OCI-LY1 (cell line): ENCODE measurements around the gene RERE.

ENCODE experiments used
- EZH2 ChIP-seq: fragments of 200-600 bp; sonication (generic), shearing (Covaris generic); IDR thresholded peaks from 2 replicates; pipeline ENCODE4 v1.8.0; 2017; ENCODE audit warnings: borderline replicate concordance, mixed run types, mild to moderate bottlenecking, antibody characterized with exemption, low read length, moderate library complexity, mixed read lengths
- TF ChIP-seq, protein P1 (sequence below): fragments of 200-600 bp; sonication (generic), shearing (Covaris generic); IDR thresholded peaks from 2 replicates; pipeline ENCODE4 v1.5.1; 2017; ENCODE audit warnings: mild to moderate bottlenecking, antibody characterized with exemption, low read length, moderate library complexity, mixed read lengths

DNA sequence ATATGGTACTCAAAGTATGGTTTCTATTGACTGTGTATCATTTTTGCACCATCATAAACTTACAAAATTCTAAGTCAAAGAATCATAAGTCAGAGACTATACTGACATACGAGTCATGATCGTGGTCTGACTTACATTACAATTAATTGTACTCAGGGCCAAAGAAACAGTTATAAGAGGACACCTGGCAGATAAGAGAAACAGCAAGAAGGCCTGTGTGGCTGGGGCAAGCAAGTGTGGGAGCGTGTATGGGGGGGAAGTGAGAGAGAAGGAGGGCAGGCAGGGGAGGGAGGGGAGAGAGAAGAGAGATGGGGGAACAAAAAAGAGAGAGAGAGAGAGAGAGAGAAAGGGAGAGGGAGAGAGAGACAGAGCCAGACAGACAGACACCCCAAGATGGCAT lies 70.9 kb downstream of the RERE start:
- TF ChIP-seq EZH2 = no peak
- TF ChIP-seq, protein P1, sequence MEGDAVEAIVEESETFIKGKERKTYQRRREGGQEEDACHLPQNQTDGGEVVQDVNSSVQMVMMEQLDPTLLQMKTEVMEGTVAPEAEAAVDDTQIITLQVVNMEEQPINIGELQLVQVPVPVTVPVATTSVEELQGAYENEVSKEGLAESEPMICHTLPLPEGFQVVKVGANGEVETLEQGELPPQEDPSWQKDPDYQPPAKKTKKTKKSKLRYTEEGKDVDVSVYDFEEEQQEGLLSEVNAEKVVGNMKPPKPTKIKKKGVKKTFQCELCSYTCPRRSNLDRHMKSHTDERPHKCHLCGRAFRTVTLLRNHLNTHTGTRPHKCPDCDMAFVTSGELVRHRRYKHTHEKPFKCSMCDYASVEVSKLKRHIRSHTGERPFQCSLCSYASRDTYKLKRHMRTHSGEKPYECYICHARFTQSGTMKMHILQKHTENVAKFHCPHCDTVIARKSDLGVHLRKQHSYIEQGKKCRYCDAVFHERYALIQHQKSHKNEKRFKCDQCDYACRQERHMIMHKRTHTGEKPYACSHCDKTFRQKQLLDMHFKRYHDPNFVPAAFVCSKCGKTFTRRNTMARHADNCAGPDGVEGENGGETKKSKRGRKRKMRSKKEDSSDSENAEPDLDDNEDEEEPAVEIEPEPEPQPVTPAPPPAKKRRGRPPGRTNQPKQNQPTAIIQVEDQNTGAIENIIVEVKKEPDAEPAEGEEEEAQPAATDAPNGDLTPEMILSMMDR = no peak
